Occipital lobe (tissue), 2 donors: ENCODE measurements around the gene SPATA31D3. TPM values are rescaled to one million over a fixed set of nuclear protein-coding genes. Genes with fewer than 3 reads are reported as not detected.
"Not testable (repeated sequence)": the region's sequence is repeated elsewhere in the genome, so short reads cannot be mapped to it uniquely, and the experiment has no call there.

ENCODE experiments used
- DNase-seq: peaks from one replicate; lab custom pipeline; 2025; lab: John Stamatoyannopoulos, UW
- total RNA-seq: library from RNA; depleted of rRNA; stranded (reverse); fragments of >200 nt; gene quantifications from one replicate; pipeline ENCODE4 v1.2.3, GENCODE V29; 2014

The SPATA31D3 gene
- total RNA-seq, 1 donor from 2014 or later = not detected

GRCh38 chr9:81976351-81976750, 33.1 kb downstream of the SPATA31D3 start:
- no peak for DNase-seq

GRCh38 chr9:81979196-81979595, 35.9 kb downstream of the SPATA31D3 start:
- DNase-seq = no peak

GRCh38 chr9:81980568-81980967, 37.3 kb downstream of the SPATA31D3 start:
- DNase-seq = no peak

GRCh38 chr9:81981883-81982282, 38.6 kb downstream of the SPATA31D3 start:
- no peak for DNase-seq

GRCh38 chr9:81984928-81985327, 41.6 kb downstream of the SPATA31D3 start:
- DNase-seq = no peak

GRCh38 chr9:81986051-81986450, 42.8 kb downstream of the SPATA31D3 start:
- no peak for DNase-seq

- DNase-seq = not testable (repeated sequence)
These were observed 45.2 kb downstream of the SPATA31D3 start, which contains the start of gene SPATA31D1 for GRCh38 chr9:81988472-81988871. Gene SPATA31D1, plus strand, starts transcription at chr9:81988772. Its CDS starts 47 bp downstream, at chr9:81988819.

- no peak for DNase-seq
These were observed 46.4 kb downstream of the SPATA31D3 start for GRCh38 chr9:81989700-81990099.

- DNase-seq = no peak
These were observed 50.4 kb downstream of the SPATA31D3 start for GRCh38 chr9:81993656-81994055.

Other genes with a start within 250 kb of the SPATA31D3 start
- gene SPATA31D4, start 15.1 kb upstream of the SPATA31D3 start, total RNA-seq = not detected
- gene SPATA31D1, start 45.3 kb downstream of the SPATA31D3 start, total RNA-seq = not detected